NCI-H1092 treated with DMSO at 0.1 percent for 48 hours (cell line): ENCODE measurements around the gene EPHA6.

ENCODE experiments used
- DNase-seq: peaks from one replicate; lab custom pipeline; 2025; lab: John Stamatoyannopoulos, UW

EPHA6 gene

GRCh38 chr3:97277708-97278107 is 463.3 kb downstream of the EPHA6 start:
- no peak for DNase-seq

- peak; percentile 44 for DNase-seq
Observed at GRCh38 chr3:97278506-97278905, 464.1 kb downstream of the EPHA6 start.

DNA sequence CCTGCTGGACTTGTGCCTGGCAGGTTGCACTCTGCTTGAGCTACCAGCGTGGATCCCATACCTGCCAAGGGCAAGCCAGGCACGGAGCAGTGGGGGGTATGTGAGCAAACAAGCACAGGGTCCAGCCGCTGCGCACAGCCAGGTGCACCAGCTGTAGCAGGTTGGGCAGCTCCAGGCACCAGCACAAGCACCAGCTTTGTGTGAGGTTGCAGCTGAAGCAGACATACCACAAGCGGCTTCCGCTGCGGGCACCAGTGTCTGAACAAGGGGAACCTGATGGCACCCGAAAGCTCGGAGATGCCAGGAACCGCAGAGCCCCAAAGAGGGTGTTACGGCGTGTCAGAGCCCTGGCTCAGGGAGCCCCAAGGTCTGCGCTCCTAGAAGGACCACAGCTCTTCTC is 477.5 kb downstream of the EPHA6 start:
- peak; percentile 74 for DNase-seq

GRCh38 chr3:97293596-97294131 is 479.3 kb downstream of the EPHA6 start:
- DNase-seq: no peak

DNA sequence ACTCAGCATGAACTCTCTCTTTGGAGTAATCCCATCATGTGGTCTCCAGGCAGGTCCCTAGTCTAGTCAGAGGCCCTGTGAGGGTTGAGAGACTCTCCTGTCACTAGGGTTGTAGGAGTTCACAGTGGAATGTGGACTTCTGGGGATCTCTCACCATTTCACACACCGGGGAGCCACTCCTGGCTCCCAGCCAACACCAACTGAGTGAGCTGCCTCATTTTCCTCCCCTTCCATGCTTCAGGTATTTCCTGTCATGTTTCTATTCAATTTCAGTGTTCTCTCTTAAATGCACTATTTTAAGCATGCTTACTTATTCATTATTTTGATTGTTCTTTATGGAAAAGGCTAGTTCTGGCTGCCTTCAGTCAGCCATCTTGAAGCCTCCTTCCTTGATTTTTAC is 482.6 kb downstream of the EPHA6 start:
- DNase-seq: no peak

GRCh38 chr3:97301114-97301513 is 486.7 kb downstream of the EPHA6 start:
- DNase-seq: no peak

DNA sequence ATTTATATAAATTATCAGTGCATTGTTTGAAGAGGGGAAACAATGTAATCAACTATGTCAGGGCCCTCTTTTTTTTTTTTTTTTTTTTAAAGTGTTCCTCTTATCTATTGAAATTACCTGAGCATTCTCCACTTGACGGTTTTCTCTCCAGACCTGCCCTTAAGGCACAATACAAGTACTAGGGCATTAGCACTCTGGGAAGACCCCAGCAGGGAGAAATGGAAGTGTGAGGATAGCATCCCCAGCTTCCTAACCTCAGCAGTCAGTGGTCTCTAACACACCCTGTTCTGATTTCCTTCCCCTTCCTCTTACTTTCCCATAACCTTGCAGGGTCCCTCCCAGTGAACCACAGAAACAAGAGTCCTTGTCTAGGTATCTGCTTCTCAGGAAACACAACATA is 491.8 kb downstream of the EPHA6 start:
- no peak for DNase-seq

DNA sequence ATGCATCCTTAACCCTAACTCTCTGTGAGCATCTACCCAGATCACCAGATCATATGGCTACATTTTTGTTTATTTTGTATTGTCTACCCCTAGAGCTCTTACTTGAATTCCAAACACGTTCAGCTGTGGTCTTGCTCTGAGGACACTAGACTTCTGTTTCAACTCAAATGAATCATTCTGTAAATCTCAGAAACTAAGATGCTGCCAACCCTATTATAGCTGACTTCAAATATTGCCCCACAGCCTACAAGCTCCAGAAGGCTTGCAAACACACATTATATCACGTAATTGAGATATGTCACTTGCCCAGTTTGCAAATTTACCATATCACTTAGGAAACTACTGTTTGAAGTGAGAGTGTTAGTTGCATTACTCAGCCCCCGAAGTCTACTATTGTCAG is 524.0 kb downstream of the EPHA6 start:
- no peak for DNase-seq

- no peak for DNase-seq
Observed at GRCh38 chr3:97340940-97341339, 526.5 kb downstream of the EPHA6 start.

DNA sequence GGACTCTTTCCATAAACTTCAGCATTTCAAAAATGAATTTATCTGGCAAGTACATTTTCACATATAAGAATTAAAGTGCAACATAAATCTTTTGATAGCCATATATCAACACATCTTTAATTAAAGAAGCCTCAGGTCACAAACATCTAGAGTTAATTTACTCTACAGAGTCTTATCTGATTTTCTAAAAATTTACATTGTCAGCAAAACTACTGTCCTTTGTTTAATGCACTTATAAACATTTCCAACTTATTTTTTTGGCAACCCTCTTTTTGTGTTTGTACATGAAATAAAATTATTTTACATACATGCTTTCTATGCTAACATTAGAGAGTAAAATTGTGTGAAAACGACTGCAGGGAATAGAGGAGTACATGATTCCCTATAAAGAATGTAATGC is 533.4 kb downstream of the EPHA6 start:
- DNase-seq: no peak

DNA sequence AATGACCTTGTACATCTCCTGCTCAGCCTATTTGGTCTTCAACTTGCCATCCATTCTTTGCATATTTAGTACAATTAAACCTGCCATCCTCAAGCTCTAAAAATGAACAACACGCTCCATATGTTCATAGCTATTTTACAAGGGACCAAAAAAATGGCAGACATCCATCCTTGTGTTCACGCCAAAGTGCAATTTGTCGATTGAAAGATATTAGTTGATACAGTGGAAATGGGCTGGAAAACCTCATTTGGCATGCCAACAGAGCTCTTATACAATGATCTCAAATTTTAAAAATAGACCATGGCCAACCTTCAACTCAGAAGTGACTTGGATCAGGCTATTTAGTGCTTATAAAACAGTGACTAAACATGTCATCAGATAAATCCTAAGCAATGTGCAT is 536.6 kb downstream of the EPHA6 start:
- DNase-seq: no peak

DNA sequence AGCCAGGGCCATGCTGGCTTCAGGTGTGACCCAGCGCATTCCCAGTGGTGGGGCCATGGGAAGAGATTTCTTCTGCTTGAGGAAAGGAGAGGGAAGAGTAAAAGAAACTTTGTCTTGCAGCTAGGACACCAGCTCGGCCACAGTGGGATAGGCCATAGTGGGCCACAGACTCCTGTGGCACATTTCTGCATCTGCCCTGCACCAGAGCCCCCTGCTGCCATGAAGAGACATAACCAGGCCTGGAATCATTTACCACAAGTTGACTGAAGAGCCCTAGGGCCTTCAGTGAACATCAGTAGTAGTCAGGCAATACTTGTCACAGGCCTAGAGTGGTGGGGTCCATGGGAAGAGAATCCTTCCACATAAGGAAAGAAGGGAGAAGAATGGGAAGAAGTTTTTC is 538.8 kb downstream of the EPHA6 start:
- no peak for DNase-seq

DNA sequence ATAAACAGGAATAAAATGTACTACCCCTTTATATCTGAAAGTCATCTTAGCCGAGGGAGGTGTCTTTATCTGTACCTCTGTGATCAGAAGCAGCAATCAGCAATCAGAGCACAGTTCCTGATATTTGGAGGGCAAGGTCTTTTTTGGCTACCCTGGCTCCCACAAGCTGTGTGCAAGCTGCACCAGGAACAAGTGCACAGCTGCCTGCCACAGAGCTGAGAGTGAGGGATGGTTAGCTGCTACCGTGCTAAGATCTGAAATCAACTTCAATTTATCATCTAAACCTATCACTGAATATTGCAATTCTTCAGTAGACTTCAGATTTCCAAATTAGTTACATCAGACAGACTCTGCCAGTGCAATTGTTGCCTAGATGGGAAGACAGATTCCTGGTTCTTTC is 545.6 kb downstream of the EPHA6 start:
- no peak for DNase-seq

GRCh38 chr3:97360804-97361203 is 546.4 kb downstream of the EPHA6 start:
- DNase-seq: no peak

- DNase-seq: no peak
Observed at GRCh38 chr3:97384583-97384982, 570.2 kb downstream of the EPHA6 start.

- no peak for DNase-seq
Observed at GRCh38 chr3:97388774-97389173, 574.4 kb downstream of the EPHA6 start.

DNA sequence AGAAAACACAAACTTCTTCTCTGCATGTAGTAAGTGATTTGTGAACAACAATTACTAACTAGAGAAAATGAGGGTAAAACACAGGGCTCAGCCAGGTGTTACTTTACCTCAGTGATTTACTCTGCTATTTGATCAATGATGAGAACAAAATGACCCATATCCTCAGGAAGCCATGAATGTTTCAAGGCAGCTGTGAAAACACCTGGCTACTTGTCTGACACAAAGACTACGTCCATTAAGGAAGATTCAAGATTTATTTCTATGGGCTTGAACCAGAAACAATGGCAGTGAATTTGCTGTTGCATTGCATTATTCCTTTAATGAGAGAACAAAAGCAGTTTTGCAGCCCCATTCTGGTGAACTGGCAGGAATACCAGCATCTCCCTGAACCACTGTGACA is 575.5 kb downstream of the EPHA6 start:
- DNase-seq: peak; percentile 59

GRCh38 chr3:97391167-97391566 is 576.8 kb downstream of the EPHA6 start:
- no peak for DNase-seq

- DNase-seq: no peak
Observed at GRCh38 chr3:97409612-97410011, 595.2 kb downstream of the EPHA6 start.

GRCh38 chr3:97421565-97421964 is 607.2 kb downstream of the EPHA6 start:
- DNase-seq: no peak

GRCh38 chr3:97425002-97425401 is 610.6 kb downstream of the EPHA6 start:
- DNase-seq: no peak

GRCh38 chr3:97430601-97431000 is 616.2 kb downstream of the EPHA6 start:
- peak; percentile 79 for DNase-seq

GRCh38 chr3:97432914-97433313 is 618.5 kb downstream of the EPHA6 start:
- DNase-seq: no peak

DNA sequence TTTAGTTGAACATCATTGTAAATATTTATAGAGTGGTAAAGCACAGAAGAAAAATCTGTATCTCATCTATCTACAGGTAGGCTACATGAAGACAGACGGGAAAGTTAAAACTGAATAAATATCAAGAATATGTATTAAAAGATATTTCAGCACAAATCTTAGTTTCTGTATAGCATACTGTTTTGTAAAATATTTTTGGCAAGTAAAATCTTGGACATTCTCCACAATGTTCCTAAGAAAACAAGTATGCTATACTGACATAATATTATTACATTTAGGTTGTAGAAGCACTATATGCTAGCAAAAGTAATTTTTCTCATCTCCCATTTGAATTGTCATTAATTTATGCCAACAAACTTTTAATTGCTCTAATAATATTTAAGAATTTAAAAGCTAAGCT is 623.7 kb downstream of the EPHA6 start:
- no peak for DNase-seq

DNA sequence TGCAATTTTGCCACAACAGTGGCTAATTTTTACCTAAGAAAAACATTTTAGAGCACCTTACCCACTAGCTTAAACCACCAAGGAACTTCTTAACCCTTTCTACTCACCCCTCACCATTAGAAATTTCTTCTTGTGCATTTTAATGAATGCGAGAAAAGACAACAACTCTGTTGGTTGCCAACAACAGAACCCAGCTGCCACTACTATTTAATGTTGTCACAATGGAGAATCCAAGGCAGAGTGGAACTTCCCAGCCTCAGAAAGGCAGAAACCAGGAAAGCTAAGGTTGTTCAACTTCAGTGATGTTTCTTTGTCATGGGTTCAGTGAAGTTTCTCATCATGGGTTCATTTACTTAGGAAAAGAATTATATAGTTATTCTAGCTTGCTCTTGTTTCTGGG is 625.0 kb downstream of the EPHA6 start:
- DNase-seq: no peak
